Nephron progenitor cell (in vitro differentiated cells): ENCODE data around the gene BUD31.

Experiments
- DNase-seq: peaks from one replicate; pipeline ENCODE4 v3.0.0; 2021
- H3K27ac Mint-ChIP-seq: 2 replicates; pipeline ENCODE4 v1.8.0; 2021; ENCODE audit warnings: mild to moderate bottlenecking, moderate library complexity, mixed read lengths
- H3K27me3 Mint-ChIP-seq: 2 replicates; pipeline ENCODE4 v1.8.0; 2021; ENCODE audit warnings: mild to moderate bottlenecking, low read depth, mixed read lengths; ENCODE audit not compliant: poor library complexity
- H3K36me3 Mint-ChIP-seq: 2 replicates; pipeline ENCODE4 v1.8.0; 2021; ENCODE audit warnings: low read depth, mixed read lengths
- H3K4me1 Mint-ChIP-seq: 2 replicates; pipeline ENCODE4 v1.8.0; 2021; ENCODE audit warnings: mixed read lengths
- H3K4me3 Mint-ChIP-seq: 2 replicates; pipeline ENCODE4 v1.8.0; 2021; ENCODE audit warnings: mild to moderate bottlenecking, moderate library complexity, mixed read lengths
- H3K9me3 Mint-ChIP-seq: 2 replicates; pipeline ENCODE4 v1.8.0; 2021; ENCODE audit warnings: mild to moderate bottlenecking, moderate library complexity, mixed read lengths
- TF ChIP-seq, protein P1 (sequence below): fragments of 200-600 bp; sonication (generic); IDR thresholded peaks from 2 replicates; pipeline ENCODE4 v1.5.0; 2021; ENCODE audit warnings: antibody characterized with exemption

The BUD31 gene

DNA sequence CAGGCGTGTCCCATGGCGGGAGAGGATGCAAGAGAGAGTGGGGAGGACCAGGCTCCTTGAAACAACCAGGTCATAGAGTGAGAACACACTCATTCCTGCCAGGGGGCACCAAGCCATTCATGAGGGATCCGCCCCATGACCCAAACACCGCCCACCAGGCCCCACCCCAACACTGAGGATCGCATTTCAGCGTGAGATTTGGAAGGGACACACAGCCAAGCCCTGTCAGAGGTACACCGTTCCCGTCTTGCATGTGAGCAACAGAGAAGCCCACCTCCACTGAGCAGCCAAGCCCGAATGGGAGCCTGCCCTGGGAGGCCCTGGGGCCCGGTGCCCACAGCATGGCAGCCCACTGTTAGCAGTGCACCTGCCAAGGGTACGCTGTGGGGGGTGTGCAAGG is 42.1 kb upstream of the BUD31 start:
- no peaks in the 10 kb centered on the region for H3K27me3 Mint-ChIP-seq
- H3K4me1 Mint-ChIP-seq = peaks cover 45% of the 10 kb centered on the region
- peak overlapping the region; percentile 59 for H3K27ac Mint-ChIP-seq
- H3K9me3 Mint-ChIP-seq = no peaks in the 10 kb centered on the region
- DNase-seq = no peak
- H3K4me3 Mint-ChIP-seq = no peak overlapping the region
- TF ChIP-seq, protein P1, sequence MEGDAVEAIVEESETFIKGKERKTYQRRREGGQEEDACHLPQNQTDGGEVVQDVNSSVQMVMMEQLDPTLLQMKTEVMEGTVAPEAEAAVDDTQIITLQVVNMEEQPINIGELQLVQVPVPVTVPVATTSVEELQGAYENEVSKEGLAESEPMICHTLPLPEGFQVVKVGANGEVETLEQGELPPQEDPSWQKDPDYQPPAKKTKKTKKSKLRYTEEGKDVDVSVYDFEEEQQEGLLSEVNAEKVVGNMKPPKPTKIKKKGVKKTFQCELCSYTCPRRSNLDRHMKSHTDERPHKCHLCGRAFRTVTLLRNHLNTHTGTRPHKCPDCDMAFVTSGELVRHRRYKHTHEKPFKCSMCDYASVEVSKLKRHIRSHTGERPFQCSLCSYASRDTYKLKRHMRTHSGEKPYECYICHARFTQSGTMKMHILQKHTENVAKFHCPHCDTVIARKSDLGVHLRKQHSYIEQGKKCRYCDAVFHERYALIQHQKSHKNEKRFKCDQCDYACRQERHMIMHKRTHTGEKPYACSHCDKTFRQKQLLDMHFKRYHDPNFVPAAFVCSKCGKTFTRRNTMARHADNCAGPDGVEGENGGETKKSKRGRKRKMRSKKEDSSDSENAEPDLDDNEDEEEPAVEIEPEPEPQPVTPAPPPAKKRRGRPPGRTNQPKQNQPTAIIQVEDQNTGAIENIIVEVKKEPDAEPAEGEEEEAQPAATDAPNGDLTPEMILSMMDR = no peak
- peaks cover 46% of the 10 kb centered on the region for H3K36me3 Mint-ChIP-seq

DNA sequence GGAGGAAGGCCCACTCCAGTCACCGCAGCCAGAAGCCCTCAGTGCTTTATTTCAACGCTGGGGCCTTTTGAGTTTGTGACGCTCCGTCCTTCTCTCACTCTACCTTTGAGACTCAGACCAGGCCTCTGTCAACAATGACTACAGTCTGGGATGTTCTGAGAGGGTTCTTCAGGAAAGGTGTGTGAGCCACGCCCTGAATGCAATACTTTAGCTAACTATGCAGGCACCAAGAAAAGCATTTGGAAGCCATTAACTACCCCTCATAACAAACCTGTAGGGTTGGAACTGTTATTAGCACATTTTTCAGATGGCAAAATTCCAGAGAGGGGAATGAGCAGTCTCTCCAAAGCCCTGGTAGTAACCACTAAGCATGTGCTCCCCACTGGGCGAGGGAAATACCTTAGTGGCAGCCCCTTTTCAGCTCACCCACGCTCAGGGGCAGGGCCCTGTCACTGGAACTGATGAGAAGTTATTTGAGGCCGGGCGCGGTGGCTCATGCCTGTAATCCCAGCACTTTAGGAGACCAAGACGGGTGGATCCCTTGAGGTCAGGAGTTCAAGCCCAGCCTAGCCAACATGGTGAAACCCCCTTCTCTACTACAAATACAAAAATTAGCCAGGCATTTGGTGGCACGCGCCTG is 39.9 kb upstream of the BUD31 start:
- Mint-ChIP-seq H3K27me3 (peaks cover 6% of the 10 kb centered on the region), H3K27ac (peak overlapping the region; percentile 97), H3K9me3 (no peaks in the 10 kb centered on the region), H3K36me3 (peaks cover 35% of the 10 kb centered on the region), H3K4me1 (peaks cover 62% of the 10 kb centered on the region), H3K4me3 (no peak overlapping the region)
- TF ChIP-seq, protein P1 = no peak
- DNase-seq = no peak

DNA sequence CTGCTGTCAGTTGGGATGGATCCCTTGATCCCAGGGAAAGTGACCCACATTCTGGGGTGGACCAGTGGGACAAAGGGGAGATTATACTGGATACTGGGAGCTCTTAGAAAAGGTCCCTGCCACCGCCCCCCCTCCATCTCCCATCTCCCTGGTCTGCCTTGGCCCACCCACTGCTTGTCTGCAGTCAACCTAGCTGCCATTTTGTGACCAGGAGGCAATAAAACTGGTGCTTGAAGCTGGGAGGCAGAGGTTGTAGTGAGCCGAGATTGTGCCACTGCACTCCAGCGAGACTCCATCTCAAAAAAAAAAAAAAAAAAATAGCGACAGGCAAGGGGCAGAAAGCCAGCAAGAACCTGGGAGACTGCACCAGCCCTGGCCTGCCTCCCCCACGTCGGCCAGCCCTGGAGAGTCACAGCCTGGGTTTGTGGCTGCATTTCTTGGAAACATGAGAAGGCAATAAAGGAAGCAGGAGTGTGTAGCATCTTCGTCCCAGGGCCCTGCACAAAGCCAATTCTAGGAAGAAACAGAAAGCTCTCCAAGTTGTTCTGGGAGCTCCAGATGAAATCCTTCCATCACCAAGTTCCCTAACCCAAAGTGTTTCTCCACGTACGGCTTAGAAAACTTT is 38.9 kb upstream of the BUD31 start:
- Mint-ChIP-seq H3K4me3 (peak overlapping the region; percentile 59), H3K9me3 (no peaks in the 10 kb centered on the region), H3K36me3 (peaks cover 28% of the 10 kb centered on the region), H3K27me3 (peaks cover 6% of the 10 kb centered on the region), H3K4me1 (peaks cover 63% of the 10 kb centered on the region), H3K27ac (peak overlapping the region; percentile 97)
- DNase-seq = peak; percentile 60
- TF ChIP-seq, protein P1 = no peak

DNA sequence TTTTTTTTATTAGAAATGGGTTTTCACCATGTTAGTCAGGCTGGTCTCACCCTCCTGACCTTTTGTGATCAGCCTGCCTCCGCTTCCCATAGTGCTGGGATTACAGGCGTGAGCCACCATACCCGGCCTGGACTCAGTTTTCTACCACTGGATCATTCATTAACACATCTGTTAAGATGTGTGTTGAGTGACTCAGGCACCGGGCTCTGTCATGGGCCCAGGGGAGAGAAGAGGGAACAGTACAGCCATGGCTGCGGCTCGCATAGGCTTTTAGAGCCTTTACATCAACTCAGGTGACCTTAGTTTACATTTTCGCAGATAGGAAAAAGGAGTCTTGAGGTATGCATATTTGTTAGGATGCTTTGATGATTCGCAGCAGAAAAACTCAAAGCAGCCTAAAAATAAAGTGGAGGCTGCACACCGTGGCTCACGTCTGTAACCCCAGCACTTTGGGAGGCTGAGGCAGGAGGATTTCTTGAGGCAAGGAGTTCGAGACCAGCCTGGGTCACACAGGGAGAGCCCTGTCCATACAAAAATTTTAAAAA is 37.3 kb upstream of the BUD31 start:
- Mint-ChIP-seq H3K4me3 (no peak overlapping the region), H3K27me3 (peaks cover 6% of the 10 kb centered on the region), H3K9me3 (no peaks in the 10 kb centered on the region), H3K27ac (no peak overlapping the region), H3K4me1 (peaks cover 54% of the 10 kb centered on the region), H3K36me3 (peaks cover 16% of the 10 kb centered on the region)
- TF ChIP-seq, protein P1 = no peak
- no peak for DNase-seq

DNA sequence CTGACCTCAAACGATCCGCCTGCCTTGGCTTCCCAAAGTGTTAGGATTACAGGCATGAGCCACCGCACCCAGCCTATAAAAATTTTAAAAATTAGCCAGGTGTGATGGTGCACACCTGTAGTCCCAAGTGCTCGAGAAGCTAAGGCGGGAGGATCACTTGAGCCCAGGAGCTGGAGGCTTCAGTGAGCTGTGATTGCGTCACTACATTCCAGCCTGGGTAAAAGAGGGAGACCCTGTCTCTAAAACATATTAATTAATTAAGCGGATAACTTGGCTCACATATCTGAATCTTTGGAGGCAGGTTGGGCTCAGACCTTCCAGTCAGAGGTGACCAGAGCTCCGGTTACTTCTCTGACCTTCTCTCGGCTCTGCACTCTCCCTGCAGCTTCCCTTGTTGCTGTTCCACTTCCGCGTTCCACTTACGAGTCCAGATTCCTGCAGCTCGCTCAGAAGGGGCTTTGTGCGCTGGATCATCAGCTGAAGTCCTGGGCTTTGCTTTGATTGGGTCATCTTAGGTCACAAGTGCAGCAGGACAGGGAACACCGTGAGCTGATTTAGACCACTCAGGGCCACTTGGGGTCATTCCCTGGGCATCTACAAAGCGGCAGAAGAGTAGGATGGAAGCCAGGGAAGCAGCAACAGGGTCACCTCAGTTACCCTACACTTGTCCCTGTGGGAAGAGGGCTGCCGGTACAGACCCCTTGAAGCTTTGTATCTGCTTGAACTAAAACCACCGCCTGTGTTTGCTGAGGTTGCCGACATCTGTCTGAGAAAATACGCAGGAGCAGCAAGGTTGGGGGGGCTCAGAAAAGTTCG is 36.3 kb upstream of the BUD31 start:
- TF ChIP-seq, protein P1 = no peak
- Mint-ChIP-seq H3K27ac (peak overlapping the region; percentile 98), H3K36me3 (peaks cover 6% of the 10 kb centered on the region), H3K9me3 (no peaks in the 10 kb centered on the region), H3K4me1 (peaks cover 47% of the 10 kb centered on the region), H3K4me3 (peak overlapping the region; percentile 79), H3K27me3 (peaks cover 6% of the 10 kb centered on the region)
- peak; percentile 42 for DNase-seq
